Prostate gland (tissue), 2 donors: Measurements from ENCODE around the gene SPRR4. TPM values are rescaled to one million over a fixed set of nuclear protein-coding genes. Genes with fewer than 3 reads are reported as not detected.

Source experiments
- DNase-seq: peaks from one replicate; pipeline ENCODE4 v3.0.0-alpha.2; 2019; ENCODE audit warnings: low spot score
- H3K27ac ChIP-seq, 2 donors: fragments of 200-600 bp; sonication (generic); 2 replicates each; pipeline ENCODE4 v1.5.1; 2017 to 2019
- H3K27me3 ChIP-seq: fragments of 200-600 bp; sonication (generic); replicated peaks from 2 replicates; pipeline ENCODE4 v1.5.1; 2019; ENCODE audit not compliant: insufficient read depth
- H3K36me3 ChIP-seq, 2 donors: fragments of 200-600 bp; sonication (generic); 1 replicate in 1 of 2; 2 replicates in 1 of 2; pipeline versions ENCODE4 v1.5.1 to v1.8.1; 2017 to 2019
- H3K4me1 ChIP-seq: fragments of 200-600 bp; sonication (generic); replicated peaks from 2 replicates; pipeline ENCODE4 v1.5.1; 2019
- H3K4me3 ChIP-seq, 2 donors: fragments of 200-600 bp; sonication (generic); 2 replicates each; pipeline ENCODE4 v1.5.1; 2017 to 2019
- H3K9me3 ChIP-seq: fragments of 200-600 bp; sonication (generic); 2 replicates; pipeline ENCODE4 v1.5.1; 2017
- CTCF ChIP-seq, 4 experiments: fragments of 200-600 bp in 2 of 4; fragments of 450-650 bp in 2 of 4; sonication (generic) in 2 of 4; IDR thresholded peaks; 1 replicate in 3 of 4; 2 replicates in 1 of 4; pipeline ENCODE4 v1.5.1; 2016 to 2019; ENCODE audit warnings: antibody characterized with exemption in 4 of 4, mild to moderate bottlenecking in 2 of 4, moderate library complexity in 2 of 4
- POLR2A ChIP-seq: fragments of 450-650 bp; IDR thresholded peaks from one replicate; pipeline ENCODE4 v1.6.1; 2016; ENCODE audit warnings: antibody characterized with exemption, mild to moderate bottlenecking
- POLR2AphosphoS5 ChIP-seq: sonication (generic); formaldehyde crosslinking; IDR thresholded peaks from one replicate; pipeline ENCODE4 v1.6.1; 2017; ENCODE audit warnings: antibody characterized with exemption
- WGBS: methylation state at CpG from one replicate; pipeline ENCODE4 v1.1.5; 2018; 5-methylcytosine and 5-hydroxymethylcytosine counted together
- intact Hi-C: fragments of 100-400 bp; cut with DNase I; formaldehyde crosslinking; loops from one replicate; pipeline ENCODE4 v1.14.2; 2022
- total RNA-seq, 2 donors: library from RNA; depleted of rRNA; stranded (reverse); fragments of >200 nt; gene quantifications; one replicate each; pipeline ENCODE4 v1.1.0, GENCODE V29; 2016

Gene SPRR4
- total RNA-seq, 2 donors from 2014 or later: not detected

- H3K4me1 ChIP-seq: no peaks in the 10 kb centered on the region
- DNase-seq: no peak
- intact Hi-C loops: no loop called here
- H3K27ac ChIP-seq: no peak overlapping the region
- H3K36me3 ChIP-seq: no peaks in the 10 kb centered on the region
- H3K4me3 ChIP-seq: no peak overlapping the region
- no peaks in the 10 kb centered on the region for H3K27me3 ChIP-seq
- TF ChIP-seq CTCF (IDR thresholded peaks at IDR 0.05): no peak
- TF ChIP-seq POLR2AphosphoS5: no peak
- TF ChIP-seq POLR2A: no peak
- H3K9me3 ChIP-seq: no peaks in the 10 kb centered on the region
- 82% methylated on average over 6 of the region's 6 CpGs for WGBS
These were observed 10.9 kb downstream of the SPRR4 start for GRCh38 chr1:152981146-152981871.

GRCh38 chr1:152982076-152982475, 11.6 kb downstream of the SPRR4 start:
- Histone ChIP-seq H3K4me1 (no peaks in the 10 kb centered on the region), H3K27ac (no peak overlapping the region), H3K9me3 (no peaks in the 10 kb centered on the region), H3K27me3 (no peaks in the 10 kb centered on the region), H3K36me3 (no peaks in the 10 kb centered on the region), H3K4me3 (no peak overlapping the region)
- TF ChIP-seq POLR2AphosphoS5 (no peak), CTCF (IDR thresholded peaks at IDR 0.05) (no peak), POLR2A (no peak)
- WGBS: 91% methylated on average over 4 of the region's 4 CpGs
- DNase-seq: no peak
- intact Hi-C loops: no loop called here

GRCh38 chr1:152983234-152983633, 12.8 kb downstream of the SPRR4 start:
- TF ChIP-seq POLR2A (no peak), POLR2AphosphoS5 (no peak), CTCF (IDR thresholded peaks at IDR 0.05) (no peak)
- Histone ChIP-seq H3K9me3 (no peaks in the 10 kb centered on the region), H3K4me1 (no peaks in the 10 kb centered on the region), H3K27ac (no peak overlapping the region), H3K36me3 (no peaks in the 10 kb centered on the region), H3K4me3 (no peak overlapping the region), H3K27me3 (no peaks in the 10 kb centered on the region)
- DNase-seq: no peak
- intact Hi-C loops: no loop called here

GRCh38 chr1:152983743-152984142, 13.3 kb downstream of the SPRR4 start, which contains the start of gene SPRR1A:
Gene SPRR1A (plus strand): TSS chr1:152984081. CDS start chr1:152985231, 1,150 bp downstream.
- Histone ChIP-seq H3K27me3 (no peaks in the 10 kb centered on the region), H3K4me1 (no peaks in the 10 kb centered on the region), H3K36me3 (no peaks in the 10 kb centered on the region), H3K4me3 (no peak within 1 kb of the TSS), H3K27ac (no peak within 1 kb of the TSS), H3K9me3 (no peaks in the 10 kb centered on the region)
- 62% methylated on average over 3 of the region's 3 CpGs for WGBS
- TF ChIP-seq POLR2AphosphoS5 (no peak), POLR2A (no peak)
- no peak for DNase-seq
- intact Hi-C loops: no loop called here

- no peak for DNase-seq
- Histone ChIP-seq H3K36me3 (no peaks in the 10 kb centered on the region), H3K4me1 (no peaks in the 10 kb centered on the region), H3K27ac (no peak overlapping the region), H3K9me3 (no peaks in the 10 kb centered on the region), H3K4me3 (no peak overlapping the region), H3K27me3 (no peaks in the 10 kb centered on the region)
- intact Hi-C loops: no loop called here
- TF ChIP-seq CTCF (IDR thresholded peaks at IDR 0.05): no peak
- no peak for TF ChIP-seq POLR2A
- no peak for TF ChIP-seq POLR2AphosphoS5
- 92% methylated on average over 2 of the region's 2 CpGs for WGBS
These were observed 16.1 kb downstream of the SPRR4 start for GRCh38 chr1:152986578-152986977.
